Liver (tissue), 9 donors: ENCODE data around the gene SREK1. TPM values are rescaled to one million over a fixed set of nuclear protein-coding genes. Genes with fewer than 3 reads are reported as not detected.

ENCODE experiments used
- DNase-seq: peaks from one replicate; pipeline ENCODE4 v3.0.0-alpha.2; 2017; ENCODE audit warnings: low spot score
- H3K27ac ChIP-seq, 2 donors: one replicate each; pipeline ENCODE4 v1.7.0; 2013; ENCODE audit warnings: inconsistent platforms in 2 of 2, low read length in 2 of 2, control low read depth in 1 of 2, low read depth in 1 of 2, mild to moderate bottlenecking in 1 of 2
- H3K27me3 ChIP-seq, 4 donors: one replicate each; pipeline versions ENCODE4 v1.6.1 to v1.7.0; 2013; ENCODE audit warnings: low read length in 3 of 4, inconsistent platforms in 1 of 4, mild to moderate bottlenecking in 1 of 4, moderate library complexity in 1 of 4; ENCODE audit not compliant: control insufficient read depth in 4 of 4, insufficient read depth in 4 of 4
- H3K36me3 ChIP-seq, 4 donors: one replicate each; pipeline versions ENCODE4 v1.6.1 to v1.7.0; 2013; ENCODE audit warnings: low read length in 3 of 4, mild to moderate bottlenecking in 3 of 4, low read depth in 1 of 4, moderate library complexity in 1 of 4; ENCODE audit not compliant: control insufficient read depth in 4 of 4, insufficient read depth in 3 of 4
- H3K4me1 ChIP-seq, 4 donors: one replicate each; pipeline versions ENCODE4 v1.6.1 to v1.7.0; 2013; ENCODE audit warnings: low read length in 3 of 4, mild to moderate bottlenecking in 3 of 4, moderate library complexity in 1 of 4; ENCODE audit not compliant: control insufficient read depth in 4 of 4, insufficient read depth in 4 of 4
- H3K4me3 ChIP-seq, 3 donors: one replicate each; pipeline versions ENCODE4 v1.6.1 to v1.7.0; 2013; ENCODE audit warnings: low read length in 3 of 3, control low read depth in 1 of 3, low read depth in 1 of 3, mild to moderate bottlenecking in 1 of 3
- H3K9ac ChIP-seq, 2 donors: one replicate each; pipeline ENCODE4 v1.7.0; 2013; ENCODE audit warnings: low read length in 2 of 2, mild to moderate bottlenecking in 2 of 2, moderate library complexity in 2 of 2, control low read depth in 1 of 2, low read depth in 1 of 2
- H3K9me3 ChIP-seq, 4 donors: one replicate each; pipeline versions ENCODE4 v1.6.1 to v1.7.0; 2013; ENCODE audit warnings: low read length in 3 of 4; ENCODE audit not compliant: control insufficient read depth in 4 of 4
- CTCF ChIP-seq: fragments of 150-350 bp; IDR thresholded peaks from 2 replicates; pipeline ENCODE4 v1.5.1; 2017; ENCODE audit warnings: improper control_type of control experiment, low read depth, low read length; ENCODE audit not compliant: missing input control
- EGR1 ChIP-seq, 2 donors: IDR thresholded peaks; 2 replicates each; pipeline ENCODE4 v1.6.1; 2016 to 2018; ENCODE audit warnings: antibody characterized with exemption in 2 of 2, low read depth in 2 of 2
- FOXA1 ChIP-seq: IDR thresholded peaks from 2 replicates; pipeline ENCODE4 v1.6.1; 2016; ENCODE audit warnings: antibody characterized with exemption
- FOXA2 ChIP-seq: IDR thresholded peaks from 2 replicates; pipeline ENCODE4 v1.6.1; 2016; ENCODE audit warnings: antibody characterized with exemption
- GABPA ChIP-seq, 2 donors: IDR thresholded peaks in 1 of 2; conservative IDR thresholded peaks in 1 of 2; 2 replicates each; pipeline ENCODE4 v1.6.1; 2016; ENCODE audit warnings: antibody characterized with exemption in 2 of 2, mild to moderate bottlenecking in 1 of 2, moderate library complexity in 1 of 2
- HNF4A ChIP-seq, 2 donors: conservative IDR thresholded peaks; 2 replicates each; pipeline ENCODE4 v1.6.1; 2016; ENCODE audit warnings: antibody characterized with exemption in 2 of 2, mild to moderate bottlenecking in 2 of 2
- HNF4G ChIP-seq: IDR thresholded peaks from 2 replicates; pipeline ENCODE4 v1.6.1; 2016; ENCODE audit warnings: antibody characterized with exemption
- JUND ChIP-seq, 2 donors: IDR thresholded peaks; 2 replicates each; pipeline ENCODE4 v1.6.1; 2016; ENCODE audit warnings: antibody characterized with exemption in 2 of 2
- NR2F2 ChIP-seq: IDR thresholded peaks from 2 replicates; pipeline ENCODE4 v1.6.1; 2016; ENCODE audit warnings: antibody characterized with exemption
- RAD21 ChIP-seq, 2 donors: IDR thresholded peaks; 2 replicates each; pipeline ENCODE4 v1.6.1; 2016; ENCODE audit warnings: antibody characterized with exemption in 2 of 2, mild to moderate bottlenecking in 2 of 2
- RXRA ChIP-seq, 2 donors: IDR thresholded peaks; 2 replicates each; pipeline ENCODE4 v1.6.1; 2017 to 2018; ENCODE audit warnings: antibody characterized with exemption in 2 of 2, mild to moderate bottlenecking in 1 of 2
- SP1 ChIP-seq: IDR thresholded peaks from 2 replicates; pipeline ENCODE4 v1.6.1; 2018; ENCODE audit warnings: antibody characterized with exemption, mild to moderate bottlenecking
- TAF1 ChIP-seq: conservative IDR thresholded peaks from 2 replicates; pipeline ENCODE4 v1.6.1; 2016; ENCODE audit warnings: antibody characterized with exemption, mild to moderate bottlenecking
- YY1 ChIP-seq: IDR thresholded peaks from 2 replicates; pipeline ENCODE4 v1.6.1; 2016; ENCODE audit warnings: antibody characterized with exemption, mild to moderate bottlenecking
- WGBS: extraction: QIAGEN DNeasy Blood & Tissue Kit; methylation state at CpG from one replicate; pipeline ENCODE4 v1.1.7; 2013; 5-methylcytosine and 5-hydroxymethylcytosine counted together
- polyA plus RNA-seq, 2 donors: library from polyadenylated mRNA; stranded (reverse) in 1 of 2; unstranded in 1 of 2; fragments of 200-250 nt in 1 of 2; fragments of >200 nt in 1 of 2; fragmentation: Nextera tagmentation in 1 of 2; extraction: Ambion mirVana in 1 of 2; gene quantifications; one replicate each; pipeline versions ENCODE4 v1.2.1 to v1.2.3, GENCODE V29; 2013 to 2015
- total RNA-seq, 2 donors: library from RNA; depleted of rRNA; stranded (reverse); fragments of >200 nt; gene quantifications; one replicate each; pipeline ENCODE4 v1.2.3, GENCODE V29; 2014
- TF ChIP-seq, protein P1 (sequence below): IDR thresholded peaks from 2 replicates; pipeline ENCODE4 v1.6.1; 2016; ENCODE audit warnings: antibody characterized with exemption
- TF ChIP-seq, protein P2 (sequence below): IDR thresholded peaks from 2 replicates; pipeline ENCODE4 v1.6.1; 2016; ENCODE audit warnings: antibody characterized with exemption
- TF ChIP-seq, protein P3 (sequence below): IDR thresholded peaks from 2 replicates; pipeline ENCODE4 v1.6.1; 2016; ENCODE audit warnings: antibody characterized with exemption
- donor health status: healthy.
- donor health status: healthy.
- donor health status: healthy.
- donor health status: healthy.
- donor health status: healthy.

SREK1 gene
- total and polyA plus RNA-seq, 4 donors, result 10.2 to 85.8 (median 43.9) TPM

DNA sequence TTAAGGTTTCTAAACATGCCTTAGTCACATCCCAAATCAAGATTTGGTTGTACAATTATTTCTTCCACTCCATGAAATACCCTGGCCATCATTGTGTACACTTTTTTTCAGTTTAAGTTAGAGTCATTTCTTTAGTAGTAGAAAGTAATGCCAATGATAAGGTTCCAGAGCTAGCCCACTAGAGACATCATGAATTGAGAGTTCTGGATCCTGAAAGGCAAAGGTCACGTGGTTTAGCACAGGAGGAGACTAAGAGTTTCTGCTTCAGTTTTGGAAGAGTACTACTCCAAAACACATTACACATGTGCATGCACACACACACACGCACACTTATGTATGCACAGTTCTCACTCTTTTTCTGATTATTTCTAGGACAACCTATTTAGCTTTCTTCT lies 4.8 kb upstream of the SREK1 start:
- no peak overlapping the region for H3K27ac ChIP-seq
- TF ChIP-seq, protein P1, sequence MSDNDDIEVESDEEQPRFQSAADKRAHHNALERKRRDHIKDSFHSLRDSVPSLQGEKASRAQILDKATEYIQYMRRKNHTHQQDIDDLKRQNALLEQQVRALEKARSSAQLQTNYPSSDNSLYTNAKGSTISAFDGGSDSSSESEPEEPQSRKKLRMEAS, result no peak
- TF ChIP-seq YY1 (no peak), FOXA2 (no peak), TAF1 (no peak), RXRA (IDR thresholded peaks at IDR 0.05) (no peak), CTCF (no peak), JUND (IDR thresholded peaks at IDR 0.05) (no peak), SP1 (no peak), GABPA (IDR thresholded peaks at IDR 0.05 in 1 of 2, conservative IDR thresholded peaks at IDR 0.05 in 1 of 2) (no peak), HNF4A (conservative IDR thresholded peaks at IDR 0.05) (no peak), HNF4G (no peak), NR2F2 (no peak), FOXA1 (no peak)
- TF ChIP-seq, protein P2, sequence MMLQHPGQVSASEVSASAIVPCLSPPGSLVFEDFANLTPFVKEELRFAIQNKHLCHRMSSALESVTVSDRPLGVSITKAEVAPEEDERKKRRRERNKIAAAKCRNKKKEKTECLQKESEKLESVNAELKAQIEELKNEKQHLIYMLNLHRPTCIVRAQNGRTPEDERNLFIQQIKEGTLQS, result no peak
- TF ChIP-seq, protein P3, sequence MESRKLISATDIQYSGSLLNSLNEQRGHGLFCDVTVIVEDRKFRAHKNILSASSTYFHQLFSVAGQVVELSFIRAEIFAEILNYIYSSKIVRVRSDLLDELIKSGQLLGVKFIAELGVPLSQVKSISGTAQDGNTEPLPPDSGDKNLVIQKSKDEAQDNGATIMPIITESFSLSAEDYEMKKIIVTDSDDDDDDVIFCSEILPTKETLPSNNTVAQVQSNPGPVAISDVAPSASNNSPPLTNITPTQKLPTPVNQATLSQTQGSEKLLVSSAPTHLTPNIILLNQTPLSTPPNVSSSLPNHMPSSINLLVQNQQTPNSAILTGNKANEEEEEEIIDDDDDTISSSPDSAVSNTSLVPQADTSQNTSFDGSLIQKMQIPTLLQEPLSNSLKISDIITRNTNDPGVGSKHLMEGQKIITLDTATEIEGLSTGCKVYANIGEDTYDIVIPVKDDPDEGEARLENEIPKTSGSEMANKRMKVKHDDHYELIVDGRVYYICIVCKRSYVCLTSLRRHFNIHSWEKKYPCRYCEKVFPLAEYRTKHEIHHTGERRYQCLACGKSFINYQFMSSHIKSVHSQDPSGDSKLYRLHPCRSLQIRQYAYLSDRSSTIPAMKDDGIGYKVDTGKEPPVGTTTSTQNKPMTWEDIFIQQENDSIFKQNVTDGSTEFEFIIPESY, result no peak
- H3K9me3 ChIP-seq, result no peaks in the 10 kb centered on the region
- H3K27me3 ChIP-seq, result no peaks in the 10 kb centered on the region
- WGBS, result 92% methylated on average over 2 of the region's 2 CpGs
- peaks cover 0 to 6% (median 5%) of the 10 kb centered on the region in 4 donors for H3K4me1 ChIP-seq
- H3K4me3 ChIP-seq, result no peak overlapping the region
- DNase-seq, result no peak
- no peaks in the 10 kb centered on the region for H3K36me3 ChIP-seq
- H3K9ac ChIP-seq, result no peak overlapping the region

DNA sequence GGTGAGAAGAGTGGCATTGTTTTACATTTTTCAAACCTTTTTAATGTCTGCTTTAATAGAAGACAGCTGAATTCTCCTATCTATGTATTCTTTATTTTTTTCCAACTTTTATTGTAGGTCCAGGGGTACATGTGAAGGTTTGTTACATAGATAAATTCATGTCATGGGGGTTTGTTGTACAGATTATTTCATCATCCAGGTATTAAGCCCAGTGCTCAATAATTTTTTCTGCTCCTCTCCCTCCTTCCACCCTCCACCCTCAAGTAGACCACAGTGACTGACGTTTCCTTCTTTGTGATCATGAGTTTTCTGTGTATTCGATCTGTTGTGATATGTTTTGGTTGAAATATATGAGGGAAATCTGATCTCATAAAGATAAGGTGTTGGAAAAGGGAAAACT lies 1.7 kb upstream of the SREK1 start:
- WGBS, result 87% methylated on average over 2 of the region's 2 CpGs
- H3K4me3 ChIP-seq, result no peak overlapping the region

More for the DNA sequence above, 1.7 kb upstream of the SREK1 start:
- no peaks in the 10 kb centered on the region for H3K9me3 ChIP-seq
- H3K36me3 ChIP-seq, result no peaks in the 10 kb centered on the region
- no peak overlapping the region for H3K27ac ChIP-seq
- peaks cover 0 to 22% (median 18%) of the 10 kb centered on the region in 4 donors for H3K4me1 ChIP-seq
- no peak for TF ChIP-seq JUND (IDR thresholded peaks at IDR 0.05)
- TF ChIP-seq EGR1 (IDR thresholded peaks at IDR 0.05; ENCODE audit: low read depth in 2 of 2), result no peak
- TF ChIP-seq TAF1, result no peak
- TF ChIP-seq FOXA1, result no peak
- no peak for TF ChIP-seq HNF4G
- TF ChIP-seq RAD21 (IDR thresholded peaks at IDR 0.05), result no peak
- no peak for TF ChIP-seq FOXA2
- TF ChIP-seq, protein P1, result no peak
- TF ChIP-seq HNF4A (conservative IDR thresholded peaks at IDR 0.05), result no peak
- TF ChIP-seq, protein P2, result no peak
- no peak for DNase-seq
- H3K9ac ChIP-seq, result no peak overlapping the region
- H3K27me3 ChIP-seq, result no peaks in the 10 kb centered on the region
